ENCODE data around the gene COX6A2. TPM values are rescaled to one million over a fixed set of nuclear protein-coding genes. Genes with fewer than 3 reads are reported as not detected.

Gene COX6A2
- total and polyA plus RNA-seq, 2 donors (not counting 1 experiment from before 2014, with no cell fraction given): not detected

- Histone ChIP-seq H3K27me3 (ENCODE audit: control insufficient read depth, insufficient read depth, low read length) (no peaks in the 10 kb centered on the region), H3K4me3 (replicated peaks in 1 of 4; ENCODE audit: control extremely low read depth in 1 of 4, insufficient read depth in 1 of 4, low read depth in 3 of 4, low read length in 4 of 4) (no peak overlapping the region), H3K27ac (ENCODE audit: insufficient read depth, low read length) (no peak overlapping the region), H4K20me1 (ENCODE audit: control insufficient read depth, extremely low read depth, insufficient read depth, low read length) (no peaks in the 10 kb centered on the region), H3K36me3 (ENCODE audit: control insufficient read depth, insufficient read depth, low read length) (peaks cover 17% of the 10 kb centered on the region), H3K9ac (ENCODE audit: insufficient read depth, low read length) (no peak overlapping the region), H3K4me1 (ENCODE audit: control insufficient read depth, extremely low read depth, insufficient read depth, low read length) (peaks cover 6% of the 10 kb centered on the region), H2AFZ (ENCODE audit: low read length) (no peak overlapping the region), H3K4me2 (ENCODE audit: extremely low read depth, insufficient read depth, low read length) (no peak overlapping the region), H3K9me3 (ENCODE audit: control insufficient read depth, insufficient read depth, low read depth, low read length) (no peaks in the 10 kb centered on the region), H3K79me2 (ENCODE audit: control insufficient read depth, insufficient read depth, low read length) (peaks cover 3% of the 10 kb centered on the region)
- DNase-seq (ENCODE audit: low read depth in 2 of 2): no peak
- TF ChIP-seq EZH2 (IDR thresholded peaks at IDR 0.05; ENCODE audit: low read length, missing control alignments): no peak
- no peak for TF ChIP-seq CTCF (conservative IDR thresholded peaks at IDR 0.05 in 1 of 2, IDR thresholded peaks at IDR 0.05 in 1 of 2; ENCODE audit: low read depth in 1 of 2, low read length in 2 of 2)
Observed at GRCh38 chr16:31467151-31467773, 39.1 kb upstream of the COX6A2 start.

GRCh38 chr16:31466381-31466841 lies 38.3 kb upstream of the COX6A2 start:
- H3K4me2 ChIP-seq (ENCODE audit: extremely low read depth, insufficient read depth, low read length): no peak overlapping the region
- H3K4me1 ChIP-seq (ENCODE audit: control insufficient read depth, extremely low read depth, insufficient read depth, low read length): peaks cover 6% of the 10 kb centered on the region
- no peak overlapping the region for H3K27ac ChIP-seq (ENCODE audit: insufficient read depth, low read length)
- H3K9me3 ChIP-seq (ENCODE audit: control insufficient read depth, insufficient read depth, low read depth, low read length): no peaks in the 10 kb centered on the region
- H4K20me1 ChIP-seq (ENCODE audit: control insufficient read depth, extremely low read depth, insufficient read depth, low read length): no peaks in the 10 kb centered on the region
- peaks cover 3% of the 10 kb centered on the region for H3K79me2 ChIP-seq (ENCODE audit: control insufficient read depth, insufficient read depth, low read length)
- H3K9ac ChIP-seq (ENCODE audit: insufficient read depth, low read length): no peak overlapping the region
- no peaks in the 10 kb centered on the region for H3K27me3 ChIP-seq (ENCODE audit: control insufficient read depth, insufficient read depth, low read length)
- TF ChIP-seq EZH2 (IDR thresholded peaks at IDR 0.05; ENCODE audit: low read length, missing control alignments) (no peak), CTCF (conservative IDR thresholded peaks at IDR 0.05 in 1 of 2, IDR thresholded peaks at IDR 0.05 in 1 of 2; ENCODE audit: low read depth in 1 of 2, low read length in 2 of 2) (no peak)
- H2AFZ ChIP-seq (ENCODE audit: low read length): no peak overlapping the region
- H3K4me3 ChIP-seq (replicated peaks in 1 of 4; ENCODE audit: control extremely low read depth in 1 of 4, insufficient read depth in 1 of 4, low read depth in 3 of 4, low read length in 4 of 4): no peak overlapping the region
- peaks cover 22% of the 10 kb centered on the region for H3K36me3 ChIP-seq (ENCODE audit: control insufficient read depth, insufficient read depth, low read length)
- no peak for DNase-seq (ENCODE audit: low read depth in 2 of 2)

- H3K27me3 ChIP-seq (ENCODE audit: control insufficient read depth, insufficient read depth, low read length): no peaks in the 10 kb centered on the region
- H2AFZ ChIP-seq (ENCODE audit: low read length): no peak overlapping the region
- H3K9ac ChIP-seq (ENCODE audit: insufficient read depth, low read length): no peak overlapping the region
- H3K27ac ChIP-seq (ENCODE audit: insufficient read depth, low read length): no peak overlapping the region
- H3K79me2 ChIP-seq (ENCODE audit: control insufficient read depth, insufficient read depth, low read length): no peaks in the 10 kb centered on the region
- H4K20me1 ChIP-seq (ENCODE audit: control insufficient read depth, extremely low read depth, insufficient read depth, low read length): no peaks in the 10 kb centered on the region
- DNase-seq (ENCODE audit: low read depth in 2 of 2): no peak
- H3K4me3 ChIP-seq (replicated peaks in 1 of 4; ENCODE audit: control extremely low read depth in 1 of 4, insufficient read depth in 1 of 4, low read depth in 3 of 4, low read length in 4 of 4): no peak overlapping the region
- H3K4me1 ChIP-seq (ENCODE audit: control insufficient read depth, extremely low read depth, insufficient read depth, low read length): peaks cover 2% of the 10 kb centered on the region
- no peak overlapping the region for H3K4me2 ChIP-seq (ENCODE audit: extremely low read depth, insufficient read depth, low read length)
- H3K36me3 ChIP-seq (ENCODE audit: control insufficient read depth, insufficient read depth, low read length): peaks cover 22% of the 10 kb centered on the region
- no peaks in the 10 kb centered on the region for H3K9me3 ChIP-seq (ENCODE audit: control insufficient read depth, insufficient read depth, low read depth, low read length)
- TF ChIP-seq CTCF (conservative IDR thresholded peaks at IDR 0.05 in 1 of 2, IDR thresholded peaks at IDR 0.05 in 1 of 2; ENCODE audit: low read depth in 1 of 2, low read length in 2 of 2) (no peak), EZH2 (IDR thresholded peaks at IDR 0.05; ENCODE audit: low read length, missing control alignments) (no peak)
Observed at GRCh38 chr16:31465788-31466370, 37.7 kb upstream of the COX6A2 start.

Measured in fibroblast of lung (primary cell).